T-helper 2 cell (primary cell): ENCODE data around the gene C15orf61.

Source experiments
- DNase-seq, 5 experiments: peaks; one replicate each; pipeline versions ENCODE4 v3.0.0 to v3.0.0-alpha.2; 2012 to 2022

Gene C15orf61

DNA sequence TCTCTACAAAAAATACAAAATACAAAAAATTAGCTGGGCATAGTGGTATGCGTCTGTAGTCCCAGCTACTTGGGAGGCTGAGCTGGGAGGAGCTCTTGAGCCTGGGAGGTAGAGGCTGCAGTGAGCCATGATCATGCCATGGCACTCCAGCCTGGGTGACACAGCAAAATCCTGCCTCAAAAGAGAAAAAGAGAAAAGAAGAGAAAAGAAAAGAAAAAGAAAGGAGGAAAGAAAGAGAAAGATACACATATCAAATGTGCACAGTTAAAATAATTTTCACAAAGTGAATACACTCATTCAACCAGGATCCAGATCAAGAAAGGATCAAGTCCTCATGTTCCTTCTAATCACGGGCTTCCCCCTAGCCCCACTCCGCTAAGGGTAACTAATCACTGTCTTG is 5.8 kb upstream of the C15orf61 start:
- no peak for DNase-seq

DNA sequence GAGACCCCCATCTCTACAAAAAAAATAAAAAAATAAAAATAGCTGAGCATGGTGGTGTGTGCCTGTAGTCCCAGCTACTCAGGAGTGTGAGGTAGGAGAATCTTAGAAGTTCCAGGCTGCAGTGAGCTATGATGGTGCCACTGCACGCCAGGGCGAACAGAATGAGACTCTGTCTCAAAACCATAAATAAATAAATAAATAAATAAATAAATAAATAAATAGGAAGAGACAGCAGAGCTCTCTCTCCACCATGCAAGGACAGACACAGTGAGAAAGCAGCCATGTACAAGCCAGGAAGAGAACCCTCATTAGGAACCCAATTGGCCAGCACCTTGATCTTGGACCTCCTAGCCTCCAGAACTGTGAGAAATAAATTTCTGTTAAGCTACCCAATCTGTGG is 5.4 kb upstream of the C15orf61 start:
- DNase-seq = no peak

DNA sequence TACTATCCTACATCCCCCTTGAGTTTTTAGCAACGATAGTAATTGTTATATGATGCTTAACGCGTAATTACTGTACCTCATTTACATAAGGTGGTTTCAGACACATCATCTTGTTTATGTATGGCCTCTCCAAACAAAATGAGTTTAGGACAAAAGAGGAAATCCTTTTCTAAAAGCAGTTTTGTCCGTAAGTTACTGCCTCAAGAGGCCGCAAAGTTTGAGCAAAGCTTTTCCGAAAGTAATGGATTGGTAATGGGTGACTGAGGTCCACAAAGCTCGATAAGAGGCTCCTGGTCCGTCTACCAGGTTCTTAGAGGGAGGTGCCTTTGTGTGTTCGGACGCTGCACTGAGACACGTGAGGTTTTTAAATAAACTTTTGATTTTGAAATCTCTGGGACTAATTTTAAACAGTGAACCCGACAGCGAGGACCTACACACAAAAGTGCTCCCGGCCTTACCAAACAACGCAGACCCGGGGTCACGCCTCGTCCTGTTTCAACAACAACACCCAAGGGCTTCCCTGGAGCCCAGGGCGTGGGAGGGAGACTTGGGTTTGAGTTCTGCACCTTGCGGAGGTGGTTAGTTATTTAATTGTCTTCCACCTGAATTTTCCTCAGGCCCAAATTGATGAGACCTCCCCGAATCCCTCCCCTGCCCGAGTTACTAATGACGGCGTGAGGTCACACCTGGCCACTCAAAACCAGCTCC is 456 bp upstream of the C15orf61 start:
- no peak for DNase-seq

DNA sequence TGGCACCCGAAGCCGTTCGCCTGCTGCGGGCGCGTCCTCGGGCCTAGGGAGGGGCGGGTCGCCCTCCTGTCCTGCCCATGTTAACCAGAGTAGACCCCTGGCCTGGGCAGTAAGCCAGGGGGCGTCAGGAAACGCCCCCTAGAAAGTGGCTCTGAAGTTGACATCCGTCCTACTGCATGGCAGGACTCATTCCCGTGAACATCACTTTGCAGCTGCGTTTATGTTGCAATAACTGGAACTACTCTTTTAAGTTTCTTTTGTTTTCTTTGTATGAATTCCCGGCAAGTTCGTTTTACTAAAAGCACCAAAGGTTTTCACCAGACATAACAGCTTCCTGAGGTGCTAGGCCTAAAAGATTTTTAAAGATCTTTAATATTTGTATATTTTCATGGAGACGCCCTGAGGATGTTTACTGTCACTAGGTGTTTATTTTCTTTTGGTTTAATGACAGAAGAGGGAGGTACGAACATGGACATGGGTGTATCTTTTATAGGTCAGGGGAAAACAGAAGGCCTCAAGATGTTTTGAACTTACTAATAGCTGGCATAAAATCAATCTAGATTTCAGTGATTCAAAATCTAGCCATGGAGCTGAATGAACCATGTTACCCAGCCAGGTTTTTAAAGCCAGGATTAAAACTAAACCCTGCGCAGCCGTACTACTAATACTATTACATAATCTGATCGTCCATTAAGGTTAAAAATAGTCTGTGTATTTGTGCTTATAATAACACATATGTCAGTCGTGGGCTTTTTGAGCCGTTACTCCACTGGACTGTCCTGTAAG is 1.0 kb downstream of the C15orf61 start:
- peak in 1 of 5 experiments; percentile 25 for DNase-seq

DNA sequence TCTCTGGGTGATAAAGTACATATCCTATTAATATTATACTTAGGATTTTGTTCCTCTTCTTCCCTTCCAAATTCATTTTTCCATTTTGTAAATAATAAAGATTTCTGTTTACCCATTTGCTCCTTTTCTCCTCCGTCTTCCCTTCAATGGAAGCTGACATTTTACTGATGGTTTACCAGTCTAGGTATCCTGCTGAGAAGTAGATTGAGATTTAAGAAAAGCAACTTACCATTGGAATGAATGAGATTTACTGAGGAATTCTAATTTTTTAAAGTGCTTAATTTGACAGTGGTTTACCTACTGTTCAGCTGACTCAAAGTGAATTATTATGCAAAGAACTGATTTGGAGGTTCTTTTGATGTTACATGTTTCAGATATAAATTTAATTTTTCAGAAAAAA is 2.4 kb downstream of the C15orf61 start:
- DNase-seq = no peak

DNA sequence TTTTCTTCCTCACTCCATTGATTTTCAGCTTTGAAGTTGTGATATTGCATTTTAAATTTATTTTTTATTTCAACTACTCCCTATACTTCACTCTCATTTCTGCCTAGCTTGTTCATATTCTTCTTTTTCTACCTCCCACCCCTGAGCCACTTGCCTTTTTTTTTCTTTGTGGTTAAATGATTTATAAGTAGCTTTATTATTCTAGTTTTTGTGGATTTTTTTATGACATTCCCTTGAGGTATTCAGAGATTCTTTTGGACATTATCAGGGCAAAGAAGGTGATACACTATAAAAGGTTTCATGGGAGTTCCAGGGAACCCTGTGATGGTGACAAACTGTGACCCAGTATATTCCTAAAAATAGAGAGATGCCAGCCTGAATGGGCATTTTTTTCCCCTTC is 3.3 kb downstream of the C15orf61 start:
- DNase-seq = no peak

DNA sequence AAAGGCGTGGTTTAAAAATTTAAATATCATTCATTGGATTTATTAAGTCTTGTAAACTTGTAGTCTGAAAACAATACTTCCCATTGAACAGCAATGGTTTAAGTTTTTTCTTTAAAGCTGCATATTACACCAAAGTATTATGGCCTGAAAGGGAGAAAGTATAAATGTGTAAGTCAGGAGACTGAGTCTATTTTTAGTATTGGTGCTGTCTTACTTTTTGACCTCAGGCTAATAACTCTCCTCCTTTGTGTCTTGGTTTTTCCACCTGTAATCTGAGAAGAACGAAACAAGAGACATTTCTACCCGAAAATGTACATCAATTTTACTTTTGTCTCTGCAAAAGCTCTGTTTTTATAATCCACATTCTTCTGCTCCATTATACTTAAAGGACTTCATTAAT is 7.6 kb downstream of the C15orf61 start:
- DNase-seq = no peak

DNA sequence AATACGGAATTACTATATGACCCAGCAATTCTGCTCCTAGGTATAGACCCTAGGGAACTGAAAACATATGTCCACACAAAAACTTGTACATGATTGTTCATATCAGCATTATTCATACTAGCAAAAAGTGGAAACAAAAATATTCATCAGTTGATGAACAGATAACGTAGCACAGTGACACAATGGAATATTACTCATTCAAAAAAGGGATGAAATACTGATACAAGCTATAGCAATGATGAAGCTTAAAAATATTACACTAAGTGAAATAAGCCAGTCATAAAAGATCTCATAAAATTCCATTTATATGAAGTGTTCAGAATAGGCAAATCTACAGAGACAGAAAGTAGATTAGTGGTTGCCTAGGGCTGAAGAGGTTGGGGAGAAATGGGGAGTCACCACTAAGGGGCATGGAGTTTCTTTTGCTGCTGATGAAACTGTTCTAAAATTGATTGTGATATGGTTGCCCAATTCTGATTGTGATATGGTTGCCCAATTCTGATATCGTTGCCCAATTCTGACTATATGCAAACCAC is 10.5 kb downstream of the C15orf61 start:
- DNase-seq = no peak

DNA sequence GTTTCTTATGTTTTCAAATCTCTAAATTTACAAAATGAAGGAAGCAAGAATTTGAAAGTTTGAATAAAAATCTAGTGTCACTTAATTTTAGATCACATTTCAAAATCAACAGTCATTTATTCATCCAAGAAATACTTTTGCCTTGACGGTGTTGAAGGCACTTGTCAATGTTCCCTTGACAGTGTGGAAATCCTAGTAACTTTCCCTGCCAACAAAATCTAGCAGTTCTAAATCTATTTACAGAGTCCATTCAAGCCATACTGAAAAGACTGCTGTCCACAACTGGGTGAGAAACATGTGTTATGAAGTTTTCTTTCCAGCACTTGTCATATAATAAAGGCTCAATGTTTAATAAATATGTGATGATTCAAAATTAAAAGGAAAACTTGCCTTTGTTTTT is 12.9 kb downstream of the C15orf61 start:
- DNase-seq = no peak

DNA sequence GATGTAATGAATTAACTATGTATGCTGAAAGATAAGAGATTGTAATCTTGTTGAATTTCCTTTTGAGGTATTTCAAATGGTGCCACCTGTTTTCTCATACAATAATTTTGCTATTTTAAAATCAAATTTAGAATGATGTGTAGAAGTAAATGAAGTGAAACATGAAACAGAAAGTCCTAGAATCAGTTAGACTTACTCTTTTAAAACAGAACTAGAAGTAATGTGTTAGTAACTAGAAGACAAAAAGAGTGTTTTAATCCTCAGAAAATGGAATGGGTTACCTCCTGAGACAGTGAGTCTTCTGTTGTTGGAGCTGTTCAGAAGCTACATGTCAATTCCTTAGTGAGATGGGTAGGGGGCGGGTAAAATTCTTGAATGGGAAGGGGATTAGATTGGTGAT is 13.4 kb downstream of the C15orf61 start:
- DNase-seq = no peak

DNA sequence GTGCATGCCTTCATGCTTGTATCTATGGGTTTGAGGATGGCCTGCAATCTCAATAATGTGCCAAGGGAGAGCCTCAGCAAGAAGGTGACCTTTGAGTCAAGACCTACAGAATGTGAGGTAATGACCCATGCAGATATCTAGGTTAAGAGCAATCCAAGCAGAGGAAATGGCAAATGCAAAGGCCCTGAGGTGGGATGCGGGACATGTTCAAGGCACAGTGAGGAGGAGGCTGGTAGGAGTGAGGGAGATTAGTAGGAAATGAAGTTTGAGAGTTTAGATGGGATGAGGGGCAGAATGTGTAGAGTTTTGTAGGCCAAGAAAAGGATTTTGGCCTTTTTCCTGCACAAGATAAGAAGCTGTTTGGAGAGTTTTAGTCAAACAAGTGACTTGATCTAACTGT is 16.8 kb downstream of the C15orf61 start:
- DNase-seq = no peak

DNA sequence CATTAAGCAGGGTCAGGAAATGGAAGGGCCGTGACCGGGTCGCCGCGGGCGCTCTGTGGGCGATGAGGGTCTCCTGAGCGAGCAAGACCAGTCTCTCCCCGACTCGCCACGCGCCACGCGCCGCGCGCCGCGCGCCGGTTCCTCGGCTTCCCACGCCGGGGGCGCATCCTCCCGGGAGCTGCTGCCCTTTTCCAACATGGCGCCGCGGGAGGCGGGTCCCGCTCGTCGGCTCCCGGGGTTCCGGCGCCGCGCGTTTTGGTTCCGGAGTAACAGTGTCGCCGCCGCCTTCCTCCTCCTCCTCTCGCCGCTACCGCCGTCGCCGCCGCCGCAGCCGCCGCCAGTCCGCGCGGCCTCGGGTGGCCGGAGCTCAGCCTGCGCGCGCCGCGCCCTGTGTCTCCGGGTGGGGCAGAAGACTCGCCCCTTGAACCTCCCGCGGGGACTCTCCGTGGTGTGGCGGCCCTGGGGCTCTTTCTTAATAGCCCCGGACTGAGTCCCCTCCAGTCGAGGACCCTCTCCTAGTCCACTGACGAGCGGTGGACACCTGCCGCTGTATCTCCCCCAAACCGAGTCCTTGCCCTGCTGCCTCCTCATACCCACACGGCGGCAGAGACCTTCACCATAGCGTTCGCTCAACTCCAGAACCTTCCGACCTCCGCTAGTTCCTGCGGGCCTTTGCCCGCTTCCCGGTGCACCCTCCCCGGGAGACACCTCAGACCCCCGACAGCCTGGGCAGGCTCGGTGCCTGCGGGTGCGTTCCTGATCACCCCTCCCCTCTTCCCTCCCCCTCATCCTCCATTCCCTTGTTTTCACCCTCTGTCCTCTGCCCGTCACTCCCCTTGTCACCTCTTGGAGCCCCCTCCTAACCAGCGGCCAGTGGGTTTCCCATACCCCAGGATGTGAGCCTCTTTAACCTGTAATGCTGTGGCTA is 21.8 kb downstream of the C15orf61 start, which contains the start of gene MAP2K5:
Gene MAP2K5 (plus strand): TSS at position 284 of the 928 bp plus-strand sequence. CDS start 633 bp downstream, at position 917.
- DNase-seq = peak; percentile 67 to 86 (median 74)

DNA sequence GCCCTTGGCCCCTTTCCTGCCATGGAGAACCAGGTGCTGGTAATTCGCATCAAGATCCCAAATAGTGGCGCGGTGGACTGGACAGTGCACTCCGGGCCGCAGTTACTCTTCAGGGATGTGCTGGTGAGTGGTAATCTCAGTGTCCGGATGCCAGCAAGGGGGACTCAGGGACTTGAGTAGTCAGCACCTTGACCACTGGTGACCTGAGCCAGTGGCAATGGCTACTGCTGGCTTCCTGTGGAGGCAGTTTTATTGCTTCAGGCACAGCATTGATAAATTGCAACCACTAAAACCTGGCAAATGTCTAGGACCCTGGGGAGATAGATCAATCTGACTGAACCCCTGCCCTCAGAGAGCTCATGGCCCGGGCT is 22.4 kb downstream of the C15orf61 start:
- no peak for DNase-seq

DNA sequence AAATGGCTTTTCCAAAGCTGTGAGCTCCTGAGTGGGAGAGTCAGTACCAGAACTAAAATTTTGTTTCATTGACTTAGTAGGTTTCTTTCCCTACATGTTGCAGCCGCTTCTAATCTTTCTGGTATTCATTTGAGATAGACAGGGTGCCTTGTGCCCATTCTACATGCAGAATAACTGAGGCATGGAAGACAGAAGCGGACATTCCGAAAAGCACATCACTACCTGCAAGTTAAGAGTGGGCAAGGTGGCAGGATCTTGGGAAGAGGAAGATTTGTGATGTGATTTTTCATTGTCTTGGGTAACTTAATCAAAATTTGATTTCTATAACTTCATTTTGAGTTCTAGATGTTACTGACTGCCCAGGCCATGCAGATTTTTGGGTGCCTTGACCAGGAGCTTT is 23.5 kb downstream of the C15orf61 start:
- DNase-seq = no peak

DNA sequence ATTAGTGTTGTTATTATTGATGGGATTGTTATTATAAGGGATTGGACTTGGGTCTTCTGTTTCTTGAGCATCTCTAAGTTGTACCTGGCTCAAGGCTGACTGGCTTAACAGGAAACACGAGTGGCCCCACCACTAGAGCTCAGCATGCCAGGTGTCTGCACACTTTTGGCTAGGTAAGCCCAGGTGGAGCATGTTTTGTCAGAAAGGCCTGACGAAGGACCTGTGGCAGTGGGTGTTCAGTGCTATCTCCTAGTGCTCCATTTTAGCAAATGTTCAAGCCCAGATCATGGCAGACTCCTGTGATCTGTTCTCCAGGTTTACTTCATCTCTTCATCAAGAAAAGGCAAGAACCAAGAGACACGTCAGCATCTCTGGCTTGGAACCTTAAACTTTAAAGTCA is 24.9 kb downstream of the C15orf61 start:
- no peak for DNase-seq

DNA sequence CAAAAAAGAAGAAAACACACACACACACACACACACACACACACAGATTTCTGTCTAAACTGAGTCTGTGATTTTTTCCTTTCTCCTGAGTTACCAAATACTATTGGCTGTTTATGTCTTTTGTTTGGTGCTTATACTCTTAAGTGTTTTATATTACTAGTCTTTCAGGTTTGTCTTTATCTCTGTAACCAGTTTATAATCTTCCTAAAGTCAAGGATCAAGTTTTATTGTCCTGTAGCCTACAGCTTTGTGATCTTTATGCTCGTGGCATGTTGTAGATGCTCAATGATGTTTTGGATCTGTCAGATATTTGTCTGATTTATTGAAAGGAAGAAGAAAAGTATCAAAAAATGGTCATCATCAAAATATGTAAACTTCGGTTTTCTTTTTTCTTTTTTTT is 26.1 kb downstream of the C15orf61 start:
- DNase-seq = no peak

DNA sequence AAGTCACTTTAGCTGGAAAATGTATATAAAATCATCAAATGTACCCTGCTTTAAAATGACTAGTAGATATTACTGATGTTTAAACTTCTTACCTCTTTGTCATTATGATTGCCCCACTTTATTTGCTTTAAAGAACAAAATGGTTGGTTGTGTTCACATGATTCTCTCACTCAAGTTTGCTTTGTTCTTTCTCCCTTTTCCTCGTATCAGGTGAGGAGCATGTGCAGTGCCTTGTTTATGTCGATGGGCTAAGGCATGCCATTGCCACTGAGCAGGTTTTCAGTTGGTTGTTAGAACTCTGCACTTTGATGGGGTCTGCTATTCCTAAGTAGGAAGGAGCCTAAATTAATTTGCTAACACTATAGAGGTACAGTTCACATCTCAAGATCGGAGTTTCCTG is 26.9 kb downstream of the C15orf61 start:
- no peak for DNase-seq

DNA sequence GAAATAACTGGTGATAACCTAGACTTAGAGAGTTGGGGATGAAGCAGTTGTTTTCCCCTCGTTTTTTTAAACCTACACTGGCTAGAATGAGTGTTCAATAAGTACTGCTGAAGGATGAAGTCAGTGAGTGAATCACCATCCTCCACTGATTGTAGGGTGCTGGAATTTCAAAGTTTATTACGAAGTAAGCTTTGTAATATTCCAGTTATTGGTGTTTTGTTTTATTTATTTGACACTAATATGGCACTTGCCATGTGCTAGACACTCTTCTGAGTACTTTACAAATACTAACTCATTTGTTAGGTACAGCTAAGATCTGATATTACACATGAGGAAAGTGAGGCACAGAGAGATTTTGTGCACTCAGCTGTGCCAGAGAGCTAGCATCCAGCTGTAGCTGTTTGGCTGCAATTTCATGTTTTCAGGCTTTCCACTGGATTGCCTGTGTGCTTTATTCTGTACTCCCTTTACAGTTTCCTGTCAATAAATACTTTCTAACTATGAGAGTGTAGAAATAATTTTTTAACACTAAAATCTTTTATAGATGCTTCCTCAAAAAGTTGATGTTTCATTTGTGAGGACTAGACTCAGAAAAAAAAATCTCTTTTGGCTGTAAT is 27.4 kb downstream of the C15orf61 start:
- no peak for DNase-seq

DNA sequence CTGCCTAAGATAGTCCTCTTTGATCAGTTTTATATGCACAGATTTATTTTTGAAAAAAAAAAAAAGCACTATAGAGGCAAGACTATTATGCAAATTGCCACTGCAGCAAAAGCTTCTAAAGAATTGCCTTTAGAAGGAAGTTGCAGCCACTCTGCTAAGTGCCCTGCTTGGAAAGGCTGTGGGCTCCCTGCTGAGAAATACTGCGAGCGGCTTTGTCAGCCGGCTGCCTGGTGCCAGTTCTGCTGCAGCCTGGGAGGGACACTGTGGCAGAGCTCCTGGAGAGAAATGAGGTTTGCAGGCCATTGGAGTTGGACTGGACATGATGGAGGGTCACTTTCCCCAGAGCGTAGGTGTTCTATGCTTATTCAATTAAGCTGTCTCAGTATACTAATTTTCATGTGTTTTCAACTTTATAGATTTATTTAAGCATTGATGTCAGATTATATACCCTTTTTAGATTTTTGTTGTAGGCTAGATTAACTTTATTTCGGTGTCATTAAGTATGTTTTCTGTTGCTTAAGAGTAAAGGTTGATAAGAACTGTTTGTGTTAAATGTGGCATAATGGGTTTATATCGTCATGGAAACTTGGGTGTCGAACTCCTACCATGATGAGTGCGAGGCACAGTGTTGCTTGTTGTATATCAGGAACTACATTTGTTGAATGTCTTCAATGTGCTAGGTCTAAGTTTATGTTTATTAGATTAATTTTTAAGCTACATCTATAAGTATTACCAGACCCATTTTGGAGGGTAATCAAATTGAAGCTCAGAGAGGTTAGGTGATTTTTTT is 28.1 kb downstream of the C15orf61 start:
- DNase-seq = no peak

DNA sequence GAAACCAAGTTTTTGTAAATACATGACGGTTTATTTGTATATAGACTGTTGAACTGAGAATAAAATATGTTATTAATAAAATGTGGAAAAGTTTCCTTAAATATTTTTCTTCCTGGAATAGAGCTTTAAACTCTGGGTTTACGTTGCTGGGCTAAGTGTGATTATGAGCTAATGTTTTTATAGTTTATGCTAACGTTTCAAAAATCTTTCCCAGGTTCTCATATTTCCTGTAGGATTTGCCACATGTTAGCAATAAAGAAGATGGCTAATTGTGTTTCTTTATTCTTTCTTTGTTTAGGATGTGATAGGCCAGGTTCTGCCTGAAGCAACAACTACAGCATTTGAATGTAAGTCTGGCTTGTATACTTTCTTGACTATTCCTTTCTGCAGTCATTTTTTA is 28.8 kb downstream of the C15orf61 start:
- no peak for DNase-seq

DNA sequence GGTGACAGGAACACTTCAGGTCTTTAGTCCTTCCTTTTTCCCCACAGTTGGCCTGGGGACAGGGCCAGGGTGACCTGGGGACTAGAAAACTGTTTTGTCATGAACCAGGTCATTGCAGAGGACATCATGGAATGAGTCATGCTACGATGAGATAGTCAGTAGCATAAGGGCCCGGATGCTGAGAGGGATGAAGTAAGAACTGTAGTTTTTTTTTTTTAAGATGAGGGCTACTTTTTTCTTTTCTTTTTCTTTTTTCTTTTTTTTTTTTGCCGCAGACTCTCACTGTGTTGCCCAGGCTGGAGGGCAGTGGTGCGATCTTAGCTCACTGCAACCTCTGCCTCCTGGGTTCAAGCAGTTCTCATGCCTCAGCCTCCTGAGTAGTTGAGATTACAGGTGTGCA is 29.6 kb downstream of the C15orf61 start:
- no peak for DNase-seq
